Nephron progenitor cell (in vitro differentiated cells): Measurements from ENCODE around the gene USP13.
"Not testable (repeated sequence)": the region's sequence is repeated elsewhere in the genome, so short reads cannot be mapped to it uniquely, and the experiment has no call there.

Experiments used
- DNase-seq: peaks from one replicate; pipeline ENCODE4 v3.0.0; 2021
- H3K27ac Mint-ChIP-seq: 2 replicates; pipeline ENCODE4 v1.8.0; 2021; ENCODE audit warnings: mild to moderate bottlenecking, moderate library complexity, mixed read lengths
- H3K27me3 Mint-ChIP-seq: 2 replicates; pipeline ENCODE4 v1.8.0; 2021; ENCODE audit warnings: mild to moderate bottlenecking, low read depth, mixed read lengths; ENCODE audit not compliant: poor library complexity
- H3K36me3 Mint-ChIP-seq: 2 replicates; pipeline ENCODE4 v1.8.0; 2021; ENCODE audit warnings: low read depth, mixed read lengths
- H3K4me1 Mint-ChIP-seq: 2 replicates; pipeline ENCODE4 v1.8.0; 2021; ENCODE audit warnings: mixed read lengths
- H3K4me3 Mint-ChIP-seq: 2 replicates; pipeline ENCODE4 v1.8.0; 2021; ENCODE audit warnings: mild to moderate bottlenecking, moderate library complexity, mixed read lengths
- H3K9me3 Mint-ChIP-seq: 2 replicates; pipeline ENCODE4 v1.8.0; 2021; ENCODE audit warnings: mild to moderate bottlenecking, moderate library complexity, mixed read lengths
- CTCF ChIP-seq: fragments of 200-600 bp; sonication (generic); IDR thresholded peaks from 2 replicates; pipeline ENCODE4 v1.5.0; 2021; ENCODE audit warnings: antibody characterized with exemption

The USP13 gene

GRCh38 chr3:179681492-179682263 is 28.8 kb downstream of the USP13 start:
- DNase-seq: no peak
- TF ChIP-seq CTCF: no peak
- H3K4me1 Mint-ChIP-seq: peaks cover 6% of the 10 kb centered on the region
- no peak overlapping the region for H3K4me3 Mint-ChIP-seq
- peak overlapping the region; percentile 40 for H3K27ac Mint-ChIP-seq
- H3K9me3 Mint-ChIP-seq: peaks cover 3% of the 10 kb centered on the region
- H3K36me3 Mint-ChIP-seq: peaks cover 29% of the 10 kb centered on the region
- no peaks in the 10 kb centered on the region for H3K27me3 Mint-ChIP-seq

DNA sequence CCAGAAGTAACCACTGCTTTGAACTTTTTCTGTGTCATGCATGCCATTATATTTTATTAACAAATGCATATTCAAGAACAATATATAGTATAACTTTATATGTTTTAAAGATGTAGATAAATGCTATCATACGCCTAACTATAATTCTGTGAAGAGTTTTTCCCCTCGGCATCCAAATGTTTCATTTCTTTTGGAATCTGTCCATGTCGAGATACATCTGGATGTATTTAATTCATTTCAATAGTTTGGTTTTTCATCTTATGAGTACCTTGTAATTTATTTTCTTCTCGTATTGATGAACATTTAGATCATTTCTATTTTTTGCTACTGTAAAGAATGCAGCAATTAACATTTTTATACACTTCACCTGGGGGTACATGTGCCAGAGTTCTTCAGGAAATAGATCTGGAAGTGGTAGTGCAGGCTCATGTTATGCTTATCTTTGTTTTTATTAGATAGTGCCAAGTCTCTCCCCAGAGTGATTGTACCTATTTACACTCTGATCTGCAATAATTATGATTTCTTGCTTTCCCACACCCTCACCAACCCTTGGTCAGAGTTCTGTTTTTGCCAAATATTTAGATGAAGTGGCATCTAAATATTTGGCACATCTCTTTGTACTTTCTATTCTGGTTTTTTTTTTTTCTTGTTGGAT is 29.7 kb downstream of the USP13 start:
- Mint-ChIP-seq H3K4me1 (peaks cover 6% of the 10 kb centered on the region), H3K9me3 (peaks cover 3% of the 10 kb centered on the region), H3K4me3 (no peak overlapping the region), H3K27me3 (no peaks in the 10 kb centered on the region), H3K36me3 (peaks cover 29% of the 10 kb centered on the region), H3K27ac (peak overlapping the region; percentile 37)
- DNase-seq: no peak
- no peak for TF ChIP-seq CTCF

- H3K27ac Mint-ChIP-seq, H3K4me3 Mint-ChIP-seq: not testable (repeated sequence)
Measured at GRCh38 chr3:179683286-179683685, 30.4 kb downstream of the USP13 start.

GRCh38 chr3:179687967-179688535 is 35.2 kb downstream of the USP13 start:
- Mint-ChIP-seq H3K27ac (no peak overlapping the region), H3K4me1 (no peaks in the 10 kb centered on the region), H3K4me3 (no peak overlapping the region), H3K36me3 (peaks cover 45% of the 10 kb centered on the region), H3K9me3 (peaks cover 6% of the 10 kb centered on the region), H3K27me3 (no peaks in the 10 kb centered on the region)
- no peak for DNase-seq
- no peak for TF ChIP-seq CTCF

More at GRCh38 chr3:179683286-179683685, 30.4 kb downstream of the USP13 start:
- not testable (repeated sequence) for H3K27me3 Mint-ChIP-seq, DNase-seq, H3K4me1 Mint-ChIP-seq, H3K9me3 Mint-ChIP-seq
- peaks cover 29% of the 10 kb centered on the region for H3K36me3 Mint-ChIP-seq

DNA sequence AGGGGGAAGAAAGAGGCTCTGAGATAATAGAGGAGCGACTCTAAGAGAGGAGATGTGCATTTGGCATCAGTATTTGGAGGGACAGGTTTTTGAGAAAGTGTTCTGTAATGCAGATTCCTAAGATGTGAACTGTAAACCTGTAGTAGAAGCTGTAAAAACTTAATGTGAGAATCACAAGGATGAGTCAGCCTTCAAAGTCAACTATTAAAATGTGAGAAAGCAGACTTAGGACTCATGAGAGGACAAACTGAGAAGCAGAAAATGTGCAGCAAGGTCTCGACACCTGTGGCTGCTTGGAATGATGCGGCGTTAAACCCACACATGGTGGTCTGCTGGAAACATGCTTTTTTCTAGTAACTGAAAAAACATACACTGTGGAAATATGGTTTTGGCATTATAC is 36.0 kb downstream of the USP13 start:
- Mint-ChIP-seq H3K27me3 (no peaks in the 10 kb centered on the region), H3K36me3 (peaks cover 41% of the 10 kb centered on the region), H3K27ac (no peak overlapping the region), H3K9me3 (peaks cover 3% of the 10 kb centered on the region), H3K4me3 (no peak overlapping the region), H3K4me1 (no peaks in the 10 kb centered on the region)
- no peak for TF ChIP-seq CTCF
- DNase-seq: no peak

GRCh38 chr3:179694731-179695130 is 41.9 kb downstream of the USP13 start:
- Mint-ChIP-seq H3K4me3 (no peak overlapping the region), H3K9me3 (peaks cover 3% of the 10 kb centered on the region), H3K27me3 (no peaks in the 10 kb centered on the region), H3K4me1 (no peaks in the 10 kb centered on the region), H3K36me3 (peaks cover 35% of the 10 kb centered on the region), H3K27ac (no peak overlapping the region)
- no peak for DNase-seq
- no peak for TF ChIP-seq CTCF
